Calu3 (cell line): ENCODE results near the gene GMCL2. TPM values are rescaled to one million over a fixed set of nuclear protein-coding genes. Genes with fewer than 3 reads are reported as not detected.

Source experiments
- BruUV-seq: library from RNA; stranded (reverse); fragments of 400-500 nt; replicated peaks from 2 replicates; lab custom pipeline; 2021; lab: Mats Ljungman, UMichigan
- CTCF ChIA-PET: fragments of 300-600 bp; sonication (Branson Sonifier 250); formaldehyde crosslinking; loops from one replicate; lab custom pipeline; 2022; ENCODE audit warnings: antibody characterized with exemption; lab: Charles Lee
- DNase-seq: peaks from one replicate; pipeline ENCODE4 v3.0.0; 2022
- H3K27ac Mint-ChIP-seq: one replicate; pipeline ENCODE4 v1.8.0; 2022; ENCODE audit warnings: mixed read lengths; ENCODE audit not compliant: unreplicated experiment
- H3K27me3 Mint-ChIP-seq: one replicate; pipeline ENCODE4 v1.8.0; 2022; ENCODE audit warnings: mixed read lengths; ENCODE audit not compliant: unreplicated experiment
- H3K36me3 Mint-ChIP-seq: one replicate; pipeline ENCODE4 v1.8.0; 2022; ENCODE audit warnings: mild to moderate bottlenecking, moderate library complexity, mixed read lengths; ENCODE audit not compliant: insufficient read depth, unreplicated experiment
- H3K4me1 Mint-ChIP-seq: one replicate; pipeline ENCODE4 v1.8.0; 2022; ENCODE audit warnings: mild to moderate bottlenecking, low read depth, mixed read lengths; ENCODE audit not compliant: unreplicated experiment
- H3K4me3 Mint-ChIP-seq: one replicate; pipeline ENCODE4 v1.8.0; 2022; ENCODE audit warnings: mild to moderate bottlenecking, low read depth, moderate library complexity, mixed read lengths; ENCODE audit not compliant: unreplicated experiment
- H3K9me3 Mint-ChIP-seq: one replicate; pipeline ENCODE4 v1.8.0; 2022; ENCODE audit warnings: low read depth, mixed read lengths; ENCODE audit not compliant: unreplicated experiment
- intact Hi-C: fragments of 100-400 bp; cut with micrococcal nuclease; formaldehyde crosslinking; loops from one replicate; pipeline ENCODE4 v1.10.0; 2022; ENCODE audit not compliant: unreplicated experiment
- total RNA-seq: library from RNA; stranded (reverse); gene quantifications from 2 replicates; pipeline ENCODE4 v1.2.3, GENCODE V29; 2022
- TF ChIP-seq, protein P1 (sequence below): fragments of 200-600 bp; IDR thresholded peaks from one replicate; pipeline ENCODE4 v1.8.0; 2022; ENCODE audit warnings: antibody characterized with exemption; ENCODE audit not compliant: unreplicated experiment

GMCL2 gene
- total RNA-seq, 1 experiment from 2014 or later: not detected

DNA sequence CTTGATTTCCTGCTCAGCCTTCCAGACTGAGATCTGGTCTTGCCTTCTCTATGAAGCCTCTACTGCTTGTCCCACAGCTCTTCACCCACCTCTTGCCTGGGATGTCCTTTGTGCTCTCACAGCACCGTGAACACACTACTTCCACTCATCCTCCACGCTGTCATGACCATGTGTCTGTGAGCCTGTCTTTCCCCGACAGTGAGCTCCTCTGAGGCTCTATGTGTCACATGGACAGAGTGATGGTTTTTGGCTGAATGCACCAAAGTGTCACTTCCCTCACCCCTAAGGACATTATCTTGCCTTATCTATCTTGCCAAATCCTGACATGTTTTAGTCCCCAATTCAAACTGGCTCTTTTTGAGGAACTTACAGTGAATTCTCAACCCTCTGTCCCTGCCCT, 34.1 kb upstream of the GMCL2 start:
- BruUV-seq: no TSS peak
- TF ChIP-seq, protein P1, sequence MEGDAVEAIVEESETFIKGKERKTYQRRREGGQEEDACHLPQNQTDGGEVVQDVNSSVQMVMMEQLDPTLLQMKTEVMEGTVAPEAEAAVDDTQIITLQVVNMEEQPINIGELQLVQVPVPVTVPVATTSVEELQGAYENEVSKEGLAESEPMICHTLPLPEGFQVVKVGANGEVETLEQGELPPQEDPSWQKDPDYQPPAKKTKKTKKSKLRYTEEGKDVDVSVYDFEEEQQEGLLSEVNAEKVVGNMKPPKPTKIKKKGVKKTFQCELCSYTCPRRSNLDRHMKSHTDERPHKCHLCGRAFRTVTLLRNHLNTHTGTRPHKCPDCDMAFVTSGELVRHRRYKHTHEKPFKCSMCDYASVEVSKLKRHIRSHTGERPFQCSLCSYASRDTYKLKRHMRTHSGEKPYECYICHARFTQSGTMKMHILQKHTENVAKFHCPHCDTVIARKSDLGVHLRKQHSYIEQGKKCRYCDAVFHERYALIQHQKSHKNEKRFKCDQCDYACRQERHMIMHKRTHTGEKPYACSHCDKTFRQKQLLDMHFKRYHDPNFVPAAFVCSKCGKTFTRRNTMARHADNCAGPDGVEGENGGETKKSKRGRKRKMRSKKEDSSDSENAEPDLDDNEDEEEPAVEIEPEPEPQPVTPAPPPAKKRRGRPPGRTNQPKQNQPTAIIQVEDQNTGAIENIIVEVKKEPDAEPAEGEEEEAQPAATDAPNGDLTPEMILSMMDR: no peak
- Mint-ChIP-seq H3K4me3 (no peak overlapping the region), H3K27me3 (no peaks in the 10 kb centered on the region), H3K27ac (no peak overlapping the region), H3K4me1 (peaks cover under 1% of the 10 kb centered on the region), H3K36me3 (peaks cover 73% of the 10 kb centered on the region), H3K9me3 (no peaks in the 10 kb centered on the region)
- CTCF ChIA-PET: no interaction called here
- intact Hi-C loops: no loop called here
- no peak for DNase-seq

DNA sequence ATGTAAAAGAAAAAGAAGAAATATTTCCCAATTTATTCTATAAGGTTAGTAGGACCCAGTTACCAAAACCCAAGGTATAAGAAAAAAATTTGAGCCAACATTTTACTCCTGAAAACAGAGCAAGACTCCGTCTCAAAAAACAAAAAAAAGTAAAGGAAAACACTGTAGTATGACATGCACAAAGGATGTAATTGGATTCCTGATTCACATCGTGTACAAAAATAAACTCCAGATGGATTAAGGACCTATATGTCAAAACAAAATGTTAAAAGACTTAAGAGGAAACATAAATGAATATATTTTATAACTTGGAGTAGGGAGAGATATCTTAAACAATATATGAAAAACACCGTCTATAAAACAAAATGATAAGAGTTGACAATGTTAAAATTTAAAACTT, 31.7 kb upstream of the GMCL2 start:
- CTCF ChIA-PET: no interaction called here
- no peak overlapping the region for H3K27ac Mint-ChIP-seq
- no TSS peak for BruUV-seq
- H3K9me3 Mint-ChIP-seq: no peaks in the 10 kb centered on the region
- TF ChIP-seq, protein P1: no peak
- no peaks in the 10 kb centered on the region for H3K27me3 Mint-ChIP-seq
- no peak overlapping the region for H3K4me3 Mint-ChIP-seq
- DNase-seq: no peak
- intact Hi-C loops: no loop called here
- no peaks in the 10 kb centered on the region for H3K4me1 Mint-ChIP-seq
- peaks cover 90% of the 10 kb centered on the region for H3K36me3 Mint-ChIP-seq

DNA sequence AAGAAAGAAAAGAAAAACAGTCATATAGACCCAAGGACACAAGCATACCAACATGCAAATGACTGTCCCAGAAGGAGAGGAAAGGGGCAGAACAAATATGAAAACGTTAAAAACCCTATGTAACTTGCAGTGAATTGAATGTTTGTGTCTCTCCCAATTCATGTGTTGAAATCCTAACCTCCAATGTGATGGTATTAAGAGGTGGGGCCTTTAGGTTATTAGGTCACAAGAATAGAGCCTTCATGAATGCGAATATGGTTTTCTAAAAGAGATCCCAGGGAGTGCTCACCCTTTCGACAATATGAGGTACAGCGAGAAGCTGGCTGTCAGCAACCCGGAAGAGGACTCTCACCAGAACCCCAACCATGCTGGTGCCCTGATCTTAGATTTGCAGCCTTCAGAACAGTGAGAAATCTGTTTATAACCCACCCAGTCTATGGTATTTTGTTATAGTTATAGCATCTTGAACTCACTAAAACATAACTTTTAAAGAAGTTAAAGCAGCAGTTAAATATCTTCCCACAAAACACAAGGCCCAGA, 31.1 kb upstream of the GMCL2 start:
- H3K9me3 Mint-ChIP-seq: no peaks in the 10 kb centered on the region
- intact Hi-C loops: no loop called here
- TF ChIP-seq, protein P1: no peak
- DNase-seq: no peak
- peaks cover 90% of the 10 kb centered on the region for H3K36me3 Mint-ChIP-seq
- H3K4me3 Mint-ChIP-seq: no peak overlapping the region
- peaks cover 4% of the 10 kb centered on the region for H3K4me1 Mint-ChIP-seq
- TSS peak; percentile 24 for BruUV-seq
- H3K27me3 Mint-ChIP-seq: no peaks in the 10 kb centered on the region
- no peak overlapping the region for H3K27ac Mint-ChIP-seq
- CTCF ChIA-PET: no interaction called here

DNA sequence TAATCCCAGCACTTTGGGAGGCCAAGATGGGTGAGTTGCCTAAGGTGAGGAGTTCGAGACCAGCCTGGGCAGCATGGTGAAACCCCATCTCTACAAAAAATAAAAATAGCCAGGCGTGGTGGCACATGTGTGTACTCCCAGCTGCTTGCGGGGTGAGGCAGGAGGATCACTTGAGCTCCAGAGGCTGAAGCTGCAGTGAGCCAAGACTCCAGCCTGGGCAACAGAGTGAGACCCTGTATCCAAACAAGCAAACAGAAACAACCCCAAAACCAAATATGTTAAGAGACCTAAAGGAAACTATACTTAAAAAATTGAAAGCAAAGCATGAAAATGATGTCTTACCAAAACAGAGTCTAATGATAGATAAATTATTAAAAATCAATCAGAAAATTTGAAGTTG, 29.6 kb upstream of the GMCL2 start:
- Mint-ChIP-seq H3K36me3 (peaks cover 93% of the 10 kb centered on the region), H3K4me1 (peaks cover 8% of the 10 kb centered on the region), H3K4me3 (no peak overlapping the region), H3K9me3 (no peaks in the 10 kb centered on the region), H3K27ac (no peak overlapping the region), H3K27me3 (no peaks in the 10 kb centered on the region)
- DNase-seq: no peak
- intact Hi-C loops: no loop called here
- CTCF ChIA-PET: no interaction called here
- TF ChIP-seq, protein P1: no peak
- BruUV-seq: no TSS peak
